Transverse colon (tissue), 4 donors: ENCODE results near the gene NR1H3. TPM values are rescaled to one million over a fixed set of nuclear protein-coding genes. Genes with fewer than 3 reads are reported as not detected.

Source experiments
- DNase-seq: peaks from one replicate; pipeline ENCODE4 v3.0.0-alpha.2; 2019
- H3K27ac ChIP-seq, 4 donors: fragments of 200-600 bp; sonication (generic); 2 replicates each; pipeline ENCODE4 v1.5.1; 2016 to 2018; ENCODE audit warnings: inconsistent platforms in 4 of 4
- H3K27me3 ChIP-seq: fragments of 200-600 bp; sonication (generic); 2 replicates; pipeline ENCODE4 v1.5.1; 2017; ENCODE audit warnings: inconsistent platforms
- H3K36me3 ChIP-seq, 4 donors: fragments of 200-600 bp; sonication (generic); 2 replicates each; pipeline ENCODE4 v1.5.1; 2017 to 2019; ENCODE audit warnings: inconsistent platforms in 4 of 4
- H3K4me1 ChIP-seq, 4 donors: fragments of 200-600 bp; sonication (generic); 2 replicates each; pipeline ENCODE4 v1.5.1; 2017 to 2020; ENCODE audit warnings: inconsistent platforms in 4 of 4
- H3K4me3 ChIP-seq, 4 donors: fragments of 200-600 bp; sonication (generic); 1 replicate in 1 of 4; 2 replicates in 3 of 4; pipeline versions ENCODE4 v1.5.1 to v1.6.1; 2017 to 2019; ENCODE audit warnings: inconsistent platforms in 4 of 4
- H3K9me3 ChIP-seq, 2 donors: fragments of 200-600 bp; sonication (generic); 2 replicates each; pipeline ENCODE4 v1.5.1; 2017 to 2019; ENCODE audit warnings: inconsistent platforms in 2 of 2
- EP300 ChIP-seq: sonication (generic); formaldehyde crosslinking; IDR thresholded peaks from one replicate; pipeline ENCODE4 v1.6.1; 2017; ENCODE audit warnings: antibody characterized with exemption, low read depth
- POLR2A ChIP-seq: fragments of 450-650 bp; IDR thresholded peaks from one replicate; pipeline ENCODE4 v1.6.1; 2016; ENCODE audit warnings: antibody characterized with exemption, mild to moderate bottlenecking, moderate library complexity
- POLR2AphosphoS5 ChIP-seq, 3 donors: sonication (generic); formaldehyde crosslinking; IDR thresholded peaks; one replicate each; pipeline ENCODE4 v1.6.1; 2016; ENCODE audit warnings: antibody characterized with exemption in 3 of 3
- WGBS, 2 donors: methylation state at CpG; one replicate each; pipeline ENCODE4 v1.1.5; 2018; ENCODE audit warnings: low coverage in 1 of 2; 5-methylcytosine and 5-hydroxymethylcytosine counted together
- in situ Hi-C, 4 donors: fragments of 200-750 bp; cut with MboI; loops; one replicate each; pipeline versions ENCODE4 v1.15.0 to v1.15.1; 2017; ENCODE audit warnings: low sequenced_read_pairs in 3 of 4, low pct_ligation_motif_present in 1 of 4, low pct_unique_long_range_greater_than_20kb in 1 of 4
- intact Hi-C: fragments of 100-400 bp; cut with DNase I; formaldehyde crosslinking; loops from one replicate; pipeline ENCODE4 v1.15.1; 2023; ENCODE audit warnings: low total_unique reads
- total RNA-seq, 4 donors: library from RNA; depleted of rRNA; stranded (reverse); fragments of >200 nt; gene quantifications; one replicate each; pipeline ENCODE4 v1.1.0, GENCODE V29; 2016
- TF ChIP-seq, protein P1 (sequence below), 5 experiments: fragments of 200-600 bp in 3 of 5; fragments of 450-650 bp in 2 of 5; sonication (generic) in 3 of 5; IDR thresholded peaks; 1 replicate in 2 of 5; 2 replicates in 3 of 5; pipeline ENCODE4 v1.5.1; 2016 to 2017; ENCODE audit warnings: antibody characterized with exemption in 5 of 5, inconsistent platforms in 3 of 5, mild to moderate bottlenecking in 2 of 5, moderate library complexity in 1 of 5

The NR1H3 gene
- total RNA-seq, 4 donors from 2014 or later = 28.7 to 124 (median 113) TPM

DNA sequence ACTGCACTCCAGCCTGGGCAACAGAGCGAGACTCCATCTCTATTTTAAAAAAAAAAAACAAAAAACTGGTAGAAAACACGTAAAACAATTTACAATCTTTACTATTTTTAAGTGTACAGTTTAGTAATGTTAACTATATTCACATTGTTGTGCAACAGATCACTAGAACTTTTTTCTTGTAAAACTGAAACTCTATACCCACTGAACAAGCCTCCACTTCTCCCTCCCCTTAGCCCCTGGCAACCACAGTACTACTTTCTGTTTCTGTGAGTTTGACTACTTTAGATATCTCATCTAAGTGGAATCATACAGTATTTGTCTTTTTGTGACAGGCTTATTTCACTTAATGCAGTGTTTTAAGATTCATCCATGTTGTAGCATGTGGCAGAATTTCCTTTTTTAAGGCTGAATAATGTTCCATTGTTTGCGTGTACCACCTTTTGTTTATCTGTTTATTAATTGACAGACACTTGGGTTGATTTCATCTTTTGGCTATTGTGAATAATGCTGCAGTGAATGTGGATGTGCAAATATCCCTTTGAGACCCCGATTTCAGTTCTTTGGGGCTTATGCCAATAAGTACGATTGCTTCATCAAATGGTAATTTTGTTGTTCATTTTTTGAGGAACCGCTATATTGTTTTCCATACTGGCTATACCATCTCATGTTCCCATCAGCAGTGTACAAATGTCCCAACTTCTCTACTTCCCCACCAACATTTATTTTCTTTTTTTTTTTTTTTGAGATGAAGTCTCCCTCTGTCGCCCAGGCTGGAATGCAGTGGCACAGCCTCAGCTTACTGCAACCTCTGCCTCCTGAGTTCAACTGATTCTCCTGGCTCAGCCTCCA lies 32.0 kb upstream of the NR1H3 start:
- DNase-seq = no peak
- in situ Hi-C loops (no loop called here), intact Hi-C loops (no loop called here)
- Histone ChIP-seq H3K36me3 (peaks cover 0 to 24% (median 9%) of the 10 kb centered on the region in 4 donors), H3K4me3 (no peak overlapping the region), H3K27me3 (no peaks in the 10 kb centered on the region), H3K4me1 (no peaks in the 10 kb centered on the region), H3K9me3 (no peaks in the 10 kb centered on the region), H3K27ac (no peak overlapping the region)
- 89 to 92% methylated on average over 6 to 7 of the region's 7 CpGs for WGBS, 2 donors
- TF ChIP-seq POLR2A = no peak

DNA sequence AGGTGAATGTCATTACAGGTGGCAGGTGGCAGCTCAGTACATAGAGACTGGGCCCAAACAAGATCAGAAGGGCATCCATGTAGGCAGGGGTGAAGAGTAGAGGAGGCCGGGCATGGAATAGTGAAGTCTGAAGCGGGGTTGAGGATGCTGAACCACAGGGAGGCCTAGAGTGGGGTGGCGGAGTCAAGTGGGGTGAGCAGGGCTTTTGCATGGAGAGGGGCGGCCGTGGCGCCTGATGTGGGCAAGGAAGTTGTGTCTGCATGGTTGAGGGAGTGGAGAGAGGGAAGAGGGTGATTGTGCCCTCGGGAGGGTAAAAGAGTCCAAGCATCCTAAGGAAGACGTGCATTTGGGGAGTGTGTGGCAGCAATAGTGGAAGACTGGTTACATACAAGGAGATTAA lies 28.6 kb upstream of the NR1H3 start:
- no peak overlapping the region for H3K4me3 ChIP-seq
- no peaks in the 10 kb centered on the region for H3K27me3 ChIP-seq
- 90 to 96% methylated on average over 4 to 8 of the region's 8 CpGs for WGBS, 2 donors
- peaks cover 0 to 4% (median 2%) of the 10 kb centered on the region in 4 donors for H3K4me1 ChIP-seq
- TF ChIP-seq, protein P1, sequence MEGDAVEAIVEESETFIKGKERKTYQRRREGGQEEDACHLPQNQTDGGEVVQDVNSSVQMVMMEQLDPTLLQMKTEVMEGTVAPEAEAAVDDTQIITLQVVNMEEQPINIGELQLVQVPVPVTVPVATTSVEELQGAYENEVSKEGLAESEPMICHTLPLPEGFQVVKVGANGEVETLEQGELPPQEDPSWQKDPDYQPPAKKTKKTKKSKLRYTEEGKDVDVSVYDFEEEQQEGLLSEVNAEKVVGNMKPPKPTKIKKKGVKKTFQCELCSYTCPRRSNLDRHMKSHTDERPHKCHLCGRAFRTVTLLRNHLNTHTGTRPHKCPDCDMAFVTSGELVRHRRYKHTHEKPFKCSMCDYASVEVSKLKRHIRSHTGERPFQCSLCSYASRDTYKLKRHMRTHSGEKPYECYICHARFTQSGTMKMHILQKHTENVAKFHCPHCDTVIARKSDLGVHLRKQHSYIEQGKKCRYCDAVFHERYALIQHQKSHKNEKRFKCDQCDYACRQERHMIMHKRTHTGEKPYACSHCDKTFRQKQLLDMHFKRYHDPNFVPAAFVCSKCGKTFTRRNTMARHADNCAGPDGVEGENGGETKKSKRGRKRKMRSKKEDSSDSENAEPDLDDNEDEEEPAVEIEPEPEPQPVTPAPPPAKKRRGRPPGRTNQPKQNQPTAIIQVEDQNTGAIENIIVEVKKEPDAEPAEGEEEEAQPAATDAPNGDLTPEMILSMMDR (IDR thresholded peaks at IDR 0.05) = no peak
- TF ChIP-seq EP300 = no peak
- TF ChIP-seq POLR2AphosphoS5 (IDR thresholded peaks at IDR 0.05) = no peak
- TF ChIP-seq POLR2A = no peak
- in situ Hi-C loops (no loop called here), intact Hi-C loops (no loop called here)
- no peak for DNase-seq
- no peaks in the 10 kb centered on the region for H3K36me3 ChIP-seq
- no peaks in the 10 kb centered on the region for H3K9me3 ChIP-seq
- no peak overlapping the region for H3K27ac ChIP-seq

DNA sequence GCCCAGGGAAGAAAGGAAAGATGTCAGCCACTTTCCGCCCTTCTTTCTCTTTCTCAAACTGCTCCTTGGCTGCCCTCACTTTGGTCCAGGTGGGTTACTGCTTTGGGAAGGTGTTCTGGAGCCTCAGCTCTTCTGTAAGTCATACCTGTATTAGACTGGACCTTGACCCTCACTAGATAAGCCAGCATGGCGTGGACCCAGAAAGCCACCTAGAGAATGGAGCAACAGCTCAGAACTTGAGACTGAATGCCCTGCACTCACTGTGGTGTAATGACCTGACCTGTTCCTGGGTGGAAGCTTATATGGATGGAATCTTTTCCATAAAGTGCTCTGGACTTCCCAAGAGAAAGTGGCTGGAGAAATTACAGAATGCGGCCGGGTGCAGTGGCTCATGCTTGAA lies 24.7 kb upstream of the NR1H3 start:
- Histone ChIP-seq H3K9me3 (no peaks in the 10 kb centered on the region), H3K36me3 (no peaks in the 10 kb centered on the region), H3K27me3 (no peaks in the 10 kb centered on the region), H3K4me1 (peaks cover 0 to 7% (median 3%) of the 10 kb centered on the region in 4 donors), H3K4me3 (no peak overlapping the region), H3K27ac (no peak overlapping the region)
- TF ChIP-seq POLR2A (no peak), EP300 (no peak), POLR2AphosphoS5 (IDR thresholded peaks at IDR 0.05) (no peak)
- TF ChIP-seq, protein P1 (IDR thresholded peaks at IDR 0.05) = no peak
- 94 to 100% methylated on average over 1 to 4 of the region's 4 CpGs for WGBS, 2 donors
- DNase-seq = no peak
- intact Hi-C loops (loop anchor here (10.0 kb wide), 1 partner anchor 58 kb away; the partner anchor contains the start of gene ARFGAP2), in situ Hi-C loops (no loop called here)

DNA sequence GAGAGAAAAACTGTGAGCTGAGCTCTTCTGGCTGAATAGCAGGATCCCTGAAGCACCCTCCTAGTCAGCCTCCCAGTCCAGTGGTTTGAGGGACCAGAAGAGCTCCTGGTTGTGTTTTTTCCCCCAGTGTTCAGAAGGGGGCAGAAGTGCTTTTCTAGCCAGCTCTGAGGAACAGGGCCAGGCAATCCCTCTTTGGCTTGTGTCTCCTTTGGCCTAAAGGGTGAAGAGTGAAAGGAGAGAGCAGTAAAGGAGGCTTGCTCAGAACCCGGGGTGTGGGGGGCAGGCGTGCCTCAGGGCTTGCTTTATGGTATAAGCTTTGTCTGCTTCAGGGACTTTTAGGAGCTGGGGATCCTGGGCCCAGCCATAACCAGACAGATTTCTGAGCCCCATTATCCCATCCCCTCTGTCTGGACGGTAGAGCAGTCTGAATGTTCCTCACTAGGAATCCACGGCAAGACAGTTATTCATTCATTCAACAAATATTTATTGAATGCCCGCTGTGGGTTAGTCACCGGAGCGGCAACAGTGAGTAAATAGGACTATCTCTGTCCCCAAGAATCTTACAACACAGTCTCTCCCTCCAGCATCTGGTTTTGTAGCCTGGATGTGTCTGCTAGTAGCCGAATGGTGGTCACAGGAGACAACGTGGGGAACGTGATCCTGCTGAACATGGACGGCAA lies 23.7 kb upstream of the NR1H3 start:
- no peak overlapping the region for H3K4me3 ChIP-seq
- WGBS, 2 donors = 50% methylated on average over 11 of the region's 11 CpGs; no CpG with 5 or more reads in 1 of the 2 donors
- intact Hi-C loops (loop anchor here (10.0 kb wide), 1 partner anchor 59 kb away; the partner anchor contains the start of gene ARFGAP2), in situ Hi-C loops (no loop called here)
- H3K36me3 ChIP-seq = peaks cover 0 to 2% (median 0%) of the 10 kb centered on the region in 4 donors
- TF ChIP-seq EP300 = no peak
- TF ChIP-seq, protein P1 (IDR thresholded peaks at IDR 0.05) = peak in 2 of 5 experiments; percentile 18
- H3K27me3 ChIP-seq = no peaks in the 10 kb centered on the region
- H3K4me1 ChIP-seq = peaks cover 0 to 7% (median 3%) of the 10 kb centered on the region in 4 donors
- H3K27ac ChIP-seq = peak overlapping the region; percentile 22 to 38 (median 32)
- no peaks in the 10 kb centered on the region for H3K9me3 ChIP-seq
- peak; percentile 24 for DNase-seq
